Endothelial cell (in vitro differentiated cells): ENCODE measurements around the gene TMEM101. TPM values are rescaled to one million over a fixed set of nuclear protein-coding genes. Genes with fewer than 3 reads are reported as not detected.

ENCODE experiments used
- DNase-seq: peaks from one replicate; pipeline ENCODE4 v3.0.0; 2021; ENCODE audit warnings: low spot score
- H3K27ac Mint-ChIP-seq: one replicate; pipeline ENCODE4 v1.8.0; 2021; ENCODE audit warnings: mixed read lengths, inconsistent platforms; ENCODE audit not compliant: unreplicated experiment
- H3K27me3 Mint-ChIP-seq: one replicate; pipeline ENCODE4 v1.8.0; 2021; ENCODE audit warnings: mild to moderate bottlenecking, moderate library complexity, mixed read lengths, inconsistent platforms; ENCODE audit not compliant: unreplicated experiment
- H3K36me3 Mint-ChIP-seq: one replicate; pipeline ENCODE4 v1.8.0; 2021; ENCODE audit warnings: mild to moderate bottlenecking, low read depth, mixed read lengths, inconsistent platforms; ENCODE audit not compliant: unreplicated experiment
- H3K4me1 Mint-ChIP-seq: one replicate; pipeline ENCODE4 v1.8.0; 2021; ENCODE audit warnings: mild to moderate bottlenecking, mixed read lengths, inconsistent platforms; ENCODE audit not compliant: unreplicated experiment
- H3K4me3 Mint-ChIP-seq: one replicate; pipeline ENCODE4 v1.8.0; 2021; ENCODE audit warnings: mild to moderate bottlenecking, mixed read lengths, inconsistent platforms; ENCODE audit not compliant: unreplicated experiment
- H3K9me3 Mint-ChIP-seq: one replicate; pipeline ENCODE4 v1.8.0; 2021; ENCODE audit warnings: mixed read lengths, inconsistent platforms; ENCODE audit not compliant: unreplicated experiment
- CTCF ChIP-seq: fragments of 200-600 bp; sonication (generic); IDR thresholded peaks from one replicate; pipeline ENCODE4 v1.5.0; 2021; ENCODE audit warnings: antibody characterized with exemption; ENCODE audit not compliant: unreplicated experiment
- total RNA-seq: library from RNA; stranded (reverse); fragmentation: NEBNext Ultra II Directional; extraction: Animal tissue kit (Norgen Biotek cat#: 25700); gene quantifications from one replicate; pipeline ENCODE4 v1.2.1, GENCODE V29; 2021; ENCODE audit not compliant: unreplicated experiment

TMEM101 gene
- total RNA-seq, 1 donor from 2014 or later = 32.1 TPM

- Mint-ChIP-seq H3K36me3 (no peaks in the 10 kb centered on the region), H3K9me3 (no peaks in the 10 kb centered on the region), H3K27me3 (peaks cover 4% of the 10 kb centered on the region), H3K4me3 (peak overlapping the region; percentile 37), H3K4me1 (no peaks in the 10 kb centered on the region), H3K27ac (no peak overlapping the region)
- TF ChIP-seq CTCF = no peak
- no peak for DNase-seq
These were observed 31.6 kb downstream of the TMEM101 start for GRCh38 chr17:43983196-43983514.

- Mint-ChIP-seq H3K27ac (no peak overlapping the region), H3K36me3 (no peaks in the 10 kb centered on the region), H3K4me3 (no peak overlapping the region), H3K9me3 (no peaks in the 10 kb centered on the region), H3K27me3 (peaks cover 4% of the 10 kb centered on the region), H3K4me1 (no peaks in the 10 kb centered on the region)
- no peak for TF ChIP-seq CTCF
- DNase-seq = no peak
These were observed 32.6 kb downstream of the TMEM101 start for GRCh38 chr17:43982171-43982570.

DNA sequence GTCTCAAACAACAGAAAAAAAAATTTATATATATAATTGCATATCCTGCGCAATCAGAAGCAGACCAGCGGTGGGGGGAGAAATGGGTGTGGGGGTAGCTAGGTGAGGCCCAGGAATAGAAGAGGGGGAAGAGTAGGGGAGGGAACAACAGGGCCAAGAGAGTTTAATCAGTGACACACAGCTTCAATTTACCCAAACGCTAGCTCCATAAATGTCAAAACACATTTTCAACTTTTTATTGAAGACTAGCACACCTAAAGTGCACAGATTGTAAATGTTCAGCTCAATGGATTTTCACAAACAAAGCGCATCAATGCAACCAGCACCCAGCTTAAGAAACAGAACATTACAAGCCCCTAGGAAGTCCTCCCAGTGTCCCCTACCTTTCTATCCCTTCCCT is 35.1 kb downstream of the TMEM101 start:
- Mint-ChIP-seq H3K4me3 (no peak overlapping the region), H3K4me1 (no peaks in the 10 kb centered on the region), H3K27me3 (peaks cover 5% of the 10 kb centered on the region), H3K9me3 (no peaks in the 10 kb centered on the region), H3K36me3 (no peaks in the 10 kb centered on the region), H3K27ac (no peak overlapping the region)
- no peak for TF ChIP-seq CTCF
- DNase-seq = no peak

GRCh38 chr17:43979011-43979410 is 35.8 kb downstream of the TMEM101 start:
- Mint-ChIP-seq H3K4me3 (no peak overlapping the region), H3K27ac (no peak overlapping the region), H3K36me3 (no peaks in the 10 kb centered on the region), H3K4me1 (no peaks in the 10 kb centered on the region), H3K9me3 (no peaks in the 10 kb centered on the region), H3K27me3 (peaks cover 5% of the 10 kb centered on the region)
- no peak for DNase-seq
- TF ChIP-seq CTCF = no peak

DNA sequence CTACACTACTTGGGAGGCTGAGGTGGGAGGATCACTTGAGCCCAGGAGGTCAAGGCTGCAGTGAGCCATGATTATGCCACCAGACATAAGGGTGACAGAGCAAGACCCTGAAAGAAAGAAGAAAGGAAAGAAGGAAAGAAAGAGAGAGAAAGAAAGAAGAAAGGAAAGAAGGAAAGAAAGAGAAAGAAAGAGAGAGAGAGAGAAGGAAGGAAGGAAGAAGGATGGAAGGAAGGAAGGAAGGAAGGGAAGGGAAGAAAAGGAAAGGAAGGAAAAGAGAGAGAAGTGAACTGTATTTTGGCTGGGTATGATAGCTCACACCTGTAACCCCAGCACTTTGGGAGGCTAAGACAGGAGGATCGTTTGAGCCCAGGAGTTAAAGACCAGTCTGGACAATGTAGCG is 36.7 kb downstream of the TMEM101 start:
- TF ChIP-seq CTCF = no peak
- peaks cover 4% of the 10 kb centered on the region for H3K27me3 Mint-ChIP-seq

More for the DNA sequence above, 36.7 kb downstream of the TMEM101 start:
- Mint-ChIP-seq H3K36me3 (no peaks in the 10 kb centered on the region), H3K9me3 (no peaks in the 10 kb centered on the region), H3K27ac (no peak overlapping the region), H3K4me3 (no peak overlapping the region), H3K4me1 (no peaks in the 10 kb centered on the region)
- DNase-seq = no peak
